ENCODE data around the gene MFSD12. TPM values are rescaled to one million over a fixed set of nuclear protein-coding genes. Genes with fewer than 3 reads are reported as not detected.

MFSD12 gene
- total RNA-seq, 2 experiments from 2014 or later, result 31.3 to 34.0 TPM

GRCh38 chr19:3501780-3502179 is 55.6 kb downstream of the MFSD12 start:
- Mint-ChIP-seq H3K27me3 (ENCODE audit: low read depth) (no peaks in the 10 kb centered on the region), H3K9me3 (no peaks in the 10 kb centered on the region), H3K4me1 (ENCODE audit: low read depth) (peaks cover 31% of the 10 kb centered on the region), H3K27ac (no peak overlapping the region), H3K4me3 (no peak overlapping the region), H3K36me3 (ENCODE audit: low read depth) (peaks cover 5% of the 10 kb centered on the region)
- intact Hi-C loops (cut with micrococcal nuclease), result no loop called here
- CTCF ChIA-PET, result interaction anchor here (0.6 to 1.2 kb wide), 3 partner anchors 57 to 197 kb away, joined by 3 to 5 read pairs (median 4); no protein-coding TSS in a partner anchor
- DNase-seq, result no peak

- peaks cover 13% of the 10 kb centered on the region for H3K36me3 Mint-ChIP-seq (ENCODE audit: low read depth)
- peak within 1 kb of the TSS; percentile 92 for H3K27ac Mint-ChIP-seq
- intact Hi-C loops (cut with micrococcal nuclease), result no loop called here
Observed at GRCh38 chr19:3500429-3501101, 56.8 kb downstream of the MFSD12 start, which contains the start of gene DOHH. Gene DOHH, minus strand, starts transcription at chr19:3500674. Its CDS starts 3,860 bp downstream, at chr19:3496814.

GRCh38 chr19:3499738-3500428 is 57.5 kb downstream of the MFSD12 start:
- Mint-ChIP-seq H3K27me3 (ENCODE audit: low read depth) (no peaks in the 10 kb centered on the region), H3K4me3 (peak overlapping the region; percentile 88), H3K27ac (peak overlapping the region; percentile 92), H3K36me3 (ENCODE audit: low read depth) (peaks cover 18% of the 10 kb centered on the region), H3K9me3 (no peaks in the 10 kb centered on the region), H3K4me1 (ENCODE audit: low read depth) (peaks cover 32% of the 10 kb centered on the region)
- intact Hi-C loops (cut with micrococcal nuclease), result no loop called here
- CTCF ChIA-PET, result interaction anchor here (0.9 kb wide), 1 partner anchor 15 kb away, joined by 4 read pairs; no protein-coding TSS in a partner anchor
- DNase-seq, result no peak

More at GRCh38 chr19:3500429-3501101, 56.8 kb downstream of the MFSD12 start, which contains the start of gene DOHH:
- Mint-ChIP-seq H3K4me3 (peak within 1 kb of the TSS; percentile 88), H3K9me3 (no peaks in the 10 kb centered on the region), H3K4me1 (ENCODE audit: low read depth) (peaks cover 30% of the 10 kb centered on the region), H3K27me3 (ENCODE audit: low read depth) (no peaks in the 10 kb centered on the region)
- CTCF ChIA-PET, result interaction anchor here (0.6 to 0.9 kb wide), 3 partner anchors 16 to 126 kb away, joined by 3 to 4 read pairs (median 4); no protein-coding TSS in a partner anchor
- peak; percentile 98 for DNase-seq

GRCh38 chr19:3497757-3498520 is 59.4 kb downstream of the MFSD12 start:
- Mint-ChIP-seq H3K9me3 (no peaks in the 10 kb centered on the region), H3K27me3 (ENCODE audit: low read depth) (no peaks in the 10 kb centered on the region), H3K4me1 (ENCODE audit: low read depth) (peaks cover 38% of the 10 kb centered on the region), H3K36me3 (ENCODE audit: low read depth) (peaks cover 22% of the 10 kb centered on the region), H3K4me3 (no peak overlapping the region), H3K27ac (no peak overlapping the region)
- CTCF ChIA-PET, result interaction anchor here (0.6 to 0.8 kb wide), 3 partner anchors 174 to 355 kb away, joined by 3 to 6 read pairs (median 3); no protein-coding TSS in a partner anchor
- no peak for DNase-seq
- intact Hi-C loops (cut with micrococcal nuclease), result no loop called here

- DNase-seq, result no peak
- Mint-ChIP-seq H3K27me3 (ENCODE audit: low read depth) (no peaks in the 10 kb centered on the region), H3K9me3 (no peaks in the 10 kb centered on the region), H3K4me3 (no peak overlapping the region), H3K36me3 (ENCODE audit: low read depth) (peaks cover 28% of the 10 kb centered on the region), H3K4me1 (ENCODE audit: low read depth) (peaks cover 38% of the 10 kb centered on the region), H3K27ac (no peak overlapping the region)
- intact Hi-C loops (cut with micrococcal nuclease), result no loop called here
- CTCF ChIA-PET, result interaction anchor here (0.6 kb wide), 1 partner anchor 191 kb away, joined by 3 read pairs; no protein-coding TSS in a partner anchor
Observed at GRCh38 chr19:3496392-3497273, 60.8 kb downstream of the MFSD12 start.

GRCh38 chr19:3494559-3494958 is 62.8 kb downstream of the MFSD12 start:
- Mint-ChIP-seq H3K27me3 (ENCODE audit: low read depth) (no peaks in the 10 kb centered on the region), H3K4me3 (peak overlapping the region; percentile 45), H3K4me1 (ENCODE audit: low read depth) (peaks cover 28% of the 10 kb centered on the region), H3K9me3 (no peaks in the 10 kb centered on the region), H3K36me3 (ENCODE audit: low read depth) (peaks cover 28% of the 10 kb centered on the region), H3K27ac (peak overlapping the region; percentile 86)
- intact Hi-C loops (cut with micrococcal nuclease), result no loop called here
- CTCF ChIA-PET, result interaction anchor here (0.6 to 2.1 kb wide), 8 partner anchors 9 to 963 kb away, joined by 3 to 19 read pairs (median 4); no protein-coding TSS in a partner anchor
- DNase-seq, result peak; percentile 91

Other genes with a start within 250 kb of the MFSD12 start
- 10 to 100 TPM; 11.9 to 12.8 TPM for gene NFIC, start 191.0 kb downstream of the MFSD12 start, total RNA-seq
- gene SMIM24, start 77.1 kb downstream of the MFSD12 start, total RNA-seq, result under 1 TPM in 1 of 2 experiments, not detected in 1; 0.41 TPM
- not detected for gene SMIM44, start 74.1 kb downstream of the MFSD12 start, total RNA-seq
- gene DOHH, start 56.9 kb downstream of the MFSD12 start, total RNA-seq, result 10 to 100 TPM; 13.3 to 14.0 TPM
- gene FZR1, start 51.3 kb downstream of the MFSD12 start, total RNA-seq, result 10 to 100 TPM; 40.3 to 46.3 TPM
- 1 to 10 TPM; 2.1 to 2.5 TPM for gene TEKTIP1, start 18.4 kb downstream of the MFSD12 start, total RNA-seq
- gene HMG20B, start 15.4 kb upstream of the MFSD12 start, total RNA-seq, result 10 to 100 TPM; 63.3 to 65.9 TPM
- gene GIPC3, start 27.9 kb upstream of the MFSD12 start, total RNA-seq, result under 1 TPM; 0.20 to 0.29 TPM
- under 1 TPM; 0.41 to 0.42 TPM for gene TBXA2R, start 49.3 kb upstream of the MFSD12 start, total RNA-seq
- gene CACTIN, start 69.2 kb upstream of the MFSD12 start, total RNA-seq, result 10 to 100 TPM; 24.6 to 27.0 TPM
- 1 to 10 TPM; 7.3 to 7.5 TPM for gene PIP5K1C, start 142.9 kb upstream of the MFSD12 start, total RNA-seq
- 1 to 10 TPM in 1 of 2 experiments, under 1 TPM in 1; 0.93 to 1.6 TPM for gene TJP3, start 150.8 kb upstream of the MFSD12 start, total RNA-seq
- 10 to 100 TPM; 28.6 to 30.0 TPM for gene APBA3, start 204.1 kb upstream of the MFSD12 start, total RNA-seq
- 10 to 100 TPM; 71.4 to 77.0 TPM for gene MRPL54, start 205.1 kb upstream of the MFSD12 start, total RNA-seq
- not detected for gene RAX2, start 214.6 kb upstream of the MFSD12 start, total RNA-seq
- gene MATK, start 228.8 kb upstream of the MFSD12 start, total RNA-seq, result 10 to 100 TPM; 12.7 to 13.7 TPM